CD14-positive monocyte (primary cell): ENCODE measurements around the gene TBC1D3I. TPM values are rescaled to one million over a fixed set of nuclear protein-coding genes. Genes with fewer than 3 reads are reported as not detected.

Source experiments
- DNase-seq, 3 donors: peaks; one replicate each; pipeline ENCODE4 v3.0.0-alpha.2; 2011 to 2022
- H2AFZ ChIP-seq: 2 replicates; pipeline ENCODE4 v1.6.0; 2012; ENCODE audit warnings: mild to moderate bottlenecking, low read depth, low read length, inconsistent platforms; ENCODE audit not compliant: insufficient read depth, poor library complexity, severe bottlenecking
- H3K27ac ChIP-seq, 2 donors: 1 replicate in 1 of 2; 2 replicates in 1 of 2; pipeline ENCODE4 v1.5.1; 2012 to 2013; ENCODE audit warnings: low read length in 2 of 2, control low read depth in 1 of 2, inconsistent platforms in 1 of 2, low read depth in 1 of 2, mild to moderate bottlenecking in 1 of 2
- H3K27me3 ChIP-seq, 2 donors: one replicate each; pipeline versions ENCODE4 v1.6.0 to v1.6.1; 2011 to 2013; ENCODE audit warnings: low read length in 2 of 2; ENCODE audit not compliant: control insufficient read depth in 2 of 2, insufficient read depth in 2 of 2
- H3K36me3 ChIP-seq, 2 donors: replicated peaks in 1 of 2; 1 replicate in 1 of 2; 2 replicates in 1 of 2; pipeline versions ENCODE4 v1.5.1 to v1.6.1; 2012 to 2013; ENCODE audit warnings: low read length in 2 of 2, control low read depth in 1 of 2, inconsistent platforms in 1 of 2, mild to moderate bottlenecking in 1 of 2; ENCODE audit not compliant: insufficient read depth in 2 of 2, control insufficient read depth in 1 of 2
- H3K4me1 ChIP-seq, 2 donors: 1 replicate in 1 of 2; 2 replicates in 1 of 2; pipeline versions ENCODE4 v1.5.1 to v1.6.1; 2012 to 2013; ENCODE audit warnings: low read length in 2 of 2, control low read depth in 1 of 2, inconsistent platforms in 1 of 2, mild to moderate bottlenecking in 1 of 2, moderate library complexity in 1 of 2; ENCODE audit not compliant: insufficient read depth in 2 of 2, control insufficient read depth in 1 of 2
- H3K4me2 ChIP-seq: replicated peaks from 2 replicates; pipeline ENCODE3; 2012; ENCODE audit warnings: low read length, moderate library complexity, mild to moderate bottlenecking; ENCODE audit not compliant: poor library complexity, severe bottlenecking; ENCODE audit errors: extremely low read depth
- H3K4me3 ChIP-seq, 3 experiments: fragments of 200-600 bp in 1 of 3; sonication (generic) in 1 of 3; replicated peaks in 1 of 3; 1 replicate in 2 of 3; 2 replicates in 1 of 3; pipeline ENCODE4 v1.5.1; 2011 to 2013; ENCODE audit warnings: low read length in 3 of 3, mild to moderate bottlenecking in 3 of 3, control low read depth in 2 of 3, low read depth in 2 of 3, inconsistent platforms in 1 of 3, moderate library complexity in 1 of 3
- H3K79me2 ChIP-seq: 2 replicates; pipeline ENCODE4 v1.6.0; 2012; ENCODE audit warnings: mild to moderate bottlenecking, control low read depth, inconsistent platforms, low read length, moderate library complexity; ENCODE audit not compliant: insufficient read depth
- H3K9ac ChIP-seq: 2 replicates; pipeline ENCODE4 v1.6.0; 2017; ENCODE audit warnings: low read length, mild to moderate bottlenecking; ENCODE audit not compliant: insufficient read depth, poor library complexity, severe bottlenecking
- H3K9me3 ChIP-seq, 2 donors: replicated peaks in 1 of 2; 1 replicate in 1 of 2; 2 replicates in 1 of 2; pipeline versions ENCODE4 v1.5.1 to v1.6.1; 2012 to 2013; ENCODE audit warnings: low read length in 2 of 2, control low read depth in 1 of 2; ENCODE audit not compliant: control insufficient read depth in 1 of 2, insufficient read depth in 1 of 2
- H4K20me1 ChIP-seq: 2 replicates; pipeline ENCODE4 v1.6.0; 2012; ENCODE audit warnings: mild to moderate bottlenecking, low read length, control low read depth, moderate library complexity; ENCODE audit not compliant: insufficient read depth
- H3K27ac Mint-ChIP-seq, 7 donors: one replicate each; pipeline ENCODE4 v1.8.0; 2020; ENCODE audit warnings: mild to moderate bottlenecking in 7 of 7, mixed read lengths in 7 of 7, moderate library complexity in 6 of 7, inconsistent platforms in 2 of 7
- H3K27me3 Mint-ChIP-seq, 3 donors: one replicate each; pipeline ENCODE4 v1.8.0; 2021 to 2022; ENCODE audit warnings: low read depth in 3 of 3, mild to moderate bottlenecking in 3 of 3, mixed read lengths in 3 of 3, moderate library complexity in 3 of 3, inconsistent platforms in 1 of 3
- H3K36me3 Mint-ChIP-seq, 2 donors: one replicate each; pipeline ENCODE4 v1.8.0; 2020; ENCODE audit warnings: mixed read lengths in 2 of 2, inconsistent platforms in 1 of 2, mild to moderate bottlenecking in 1 of 2
- H3K4me1 Mint-ChIP-seq: one replicate; pipeline ENCODE4 v1.8.0; 2020; ENCODE audit warnings: mild to moderate bottlenecking, mixed read lengths
- H3K4me3 Mint-ChIP-seq, 2 donors: one replicate each; pipeline ENCODE4 v1.8.0; 2020; ENCODE audit warnings: mild to moderate bottlenecking in 2 of 2, mixed read lengths in 2 of 2, moderate library complexity in 1 of 2
- H3K9me3 Mint-ChIP-seq, 7 donors: one replicate each; pipeline ENCODE4 v1.8.0; 2020 to 2022; ENCODE audit warnings: mixed read lengths in 7 of 7, mild to moderate bottlenecking in 6 of 7, moderate library complexity in 6 of 7, inconsistent platforms in 2 of 7
- CTCF ChIP-seq: fragments of 200-600 bp; IDR thresholded peaks from one replicate; pipeline ENCODE4 v1.8.0; 2022; ENCODE audit warnings: antibody characterized with exemption, mild to moderate bottlenecking
- WGBS: methylation state at CpG from one replicate; pipeline ENCODE4 v1.1.5; 2013; ENCODE audit warnings: missing lambda C conversion rate; ENCODE audit not compliant: insufficient coverage; 5-methylcytosine and 5-hydroxymethylcytosine counted together
- intact Hi-C, 2 donors: fragments of 100-400 bp; cut with micrococcal nuclease; formaldehyde crosslinking; loops; one replicate each; pipeline versions ENCODE4 v1.15.0 to v1.15.1; 2023
- polyA plus RNA-seq, 3 donors: library from polyadenylated mRNA; depleted of rRNA in 1 of 3; unstranded in 2 of 3; stranded (reverse) in 1 of 3; fragments of 300-500 nt in 2 of 3; fragments of >200 nt in 1 of 3; fragmentation: Illumina TruSeq in 2 of 3; gene quantifications; 1 replicate in 2 of 3; 2 replicates in 1 of 3; pipeline ENCODE4 v1.2.3, GENCODE V29; 2012 to 2021
- small RNA-seq: library from RNA; depleted of rRNA; stranded (forward); fragments of <200 nt; gene quantifications from one replicate; pipeline ENCODE3, GENCODE V24; 2012; ENCODE audit warnings: low read depth; ENCODE audit not compliant: insufficient read length

TBC1D3I gene
- polyA plus RNA-seq, 3 donors, result 0.24 TPM; not detected in 2

- Histone ChIP-seq H3K9ac (no peak overlapping the region), H3K27ac (no peak overlapping the region), H3K27me3 (no peaks in the 10 kb centered on the region), H4K20me1 (no peaks in the 10 kb centered on the region), H3K36me3 (no peaks in the 10 kb centered on the region), H3K4me2 (no peak overlapping the region), H3K79me2 (no peaks in the 10 kb centered on the region), H3K9me3 (no peaks in the 10 kb centered on the region), H3K4me3 (no peak overlapping the region), H2AFZ (no peak overlapping the region), H3K4me1 (peaks cover 41 to 42% of the 10 kb centered on the region in 2 donors)
- intact Hi-C loops, result no loop called here
- peak overlapping the region in 2 of 7 donors; percentile 22 to 26 for H3K27ac Mint-ChIP-seq
- DNase-seq, result no peak
- H3K4me1 Mint-ChIP-seq, result peaks cover 44% of the 10 kb centered on the region
- TF ChIP-seq CTCF, result no peak
- H3K9me3 Mint-ChIP-seq, result peaks cover 0 to 2% (median 0%) of the 10 kb centered on the region in 7 donors
- peaks cover 0 to 3% of the 10 kb centered on the region in 2 donors for H3K36me3 Mint-ChIP-seq
- peaks cover 2 to 7% (median 4%) of the 10 kb centered on the region in 3 donors for H3K27me3 Mint-ChIP-seq
- WGBS, result 40% methylated on average over 1 of the region's 4 CpGs
- no peak overlapping the region for H3K4me3 Mint-ChIP-seq
Observed at GRCh38 chr17:36205637-36206485, 58.5 kb downstream of the TBC1D3I start.

DNA sequence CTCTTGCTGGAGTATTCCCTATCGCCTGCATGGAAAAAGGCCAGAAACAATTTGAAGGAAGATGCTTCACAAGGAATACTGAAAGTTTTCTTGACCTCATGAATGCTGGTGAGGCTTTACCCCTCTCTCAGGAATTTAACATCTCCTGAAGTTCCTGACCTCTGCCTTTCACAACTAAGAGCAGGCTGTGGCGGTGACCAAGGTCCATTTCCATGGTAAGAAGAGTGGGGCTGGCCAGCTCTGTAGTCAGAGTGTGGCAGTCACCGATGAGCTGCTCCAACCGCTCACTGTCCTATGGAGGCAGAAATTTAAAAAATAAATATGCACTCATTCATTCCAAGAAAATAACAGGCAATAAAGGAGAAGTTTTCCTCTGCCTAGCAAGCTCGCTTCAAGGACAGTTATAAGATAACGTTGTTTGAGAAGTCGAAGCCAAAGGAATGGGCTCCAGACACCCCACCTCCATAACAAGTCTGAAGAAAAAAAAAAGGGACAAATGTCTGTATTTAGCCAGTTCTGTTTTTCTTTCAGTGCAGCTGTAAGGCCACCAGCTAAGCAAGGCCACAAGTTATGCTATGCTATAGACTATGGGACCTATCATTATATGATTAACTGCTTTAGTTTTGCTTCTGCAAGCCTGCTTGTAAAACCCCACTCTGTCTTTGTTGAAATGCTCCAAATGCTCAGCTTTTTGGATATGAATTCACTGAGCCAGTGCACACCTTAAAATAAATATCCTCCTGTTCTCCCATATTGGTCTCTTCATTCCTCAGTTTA is 59.5 kb downstream of the TBC1D3I start:
- no peaks in the 10 kb centered on the region for H3K9me3 ChIP-seq
- peaks cover 0 to 3% of the 10 kb centered on the region in 2 donors for H3K36me3 Mint-ChIP-seq
- intact Hi-C loops, result no loop called here
- peaks cover 2 to 4% (median 2%) of the 10 kb centered on the region in 3 donors for H3K27me3 Mint-ChIP-seq
- DNase-seq, result no peak
- H3K9ac ChIP-seq, result no peak overlapping the region
- no peak overlapping the region for H3K4me3 ChIP-seq
- no peak overlapping the region for H3K4me2 ChIP-seq
- no peaks in the 10 kb centered on the region for H4K20me1 ChIP-seq
- H3K4me1 Mint-ChIP-seq, result peaks cover 41% of the 10 kb centered on the region
- no peaks in the 10 kb centered on the region for H3K79me2 ChIP-seq
- WGBS, result no CpG with 5 or more reads among the region's 7 CpGs
- TF ChIP-seq CTCF, result no peak
- no peak overlapping the region for H3K27ac ChIP-seq
- H3K4me3 Mint-ChIP-seq, result no peak overlapping the region
- H3K27ac Mint-ChIP-seq, result no peak overlapping the region
- H3K9me3 Mint-ChIP-seq, result peaks cover 0 to 2% (median 0%) of the 10 kb centered on the region in 7 donors
- no peaks in the 10 kb centered on the region for H3K27me3 ChIP-seq
- H2AFZ ChIP-seq, result no peak overlapping the region
- peaks cover 35 to 38% of the 10 kb centered on the region in 2 donors for H3K4me1 ChIP-seq
- H3K36me3 ChIP-seq, result no peaks in the 10 kb centered on the region

Small RNA genes lying within 50 kb of the gene (small RNA-seq; reads per million reads assigned to genes)
- gene AC243829.3 (not detected), gene AC243829.6 (not detected), gene RF00019 (not detected)

Other genes with a start within 250 kb of the TBC1D3I start
- gene CCL23, start 246.6 kb downstream of the TBC1D3I start, polyA plus RNA-seq, result under 1 TPM in 2 of 3 donors, not detected in 1; 0.31 to 0.89 TPM
- not detected for gene CCL18, start 200.3 kb downstream of the TBC1D3I start, polyA plus RNA-seq
- 100 to 1,000 TPM; 161 to 328 (median 190) TPM for gene CCL3, start 174.4 kb downstream of the TBC1D3I start, polyA plus RNA-seq
- gene CCL4, start 160.7 kb downstream of the TBC1D3I start, polyA plus RNA-seq, result 10 to 100 TPM; 11.8 to 41.7 (median 40.6) TPM
- 1 to 10 TPM in 1 of 3 donors, not detected in 2; 1.8 TPM for gene TBC1D3B, start 87.9 kb downstream of the TBC1D3I start, polyA plus RNA-seq
- 100 to 1,000 TPM in 2 of 3 donors, 10 to 100 TPM in 1; 57.7 to 230 (median 137) TPM for gene CCL3L1, start 67.8 kb downstream of the TBC1D3I start, polyA plus RNA-seq
- gene CCL4L2, start 53.5 kb downstream of the TBC1D3I start, polyA plus RNA-seq, result 10 to 100 TPM; 24.8 to 32.7 (median 25.3) TPM
- gene TBC1D3G, start 59.3 kb upstream of the TBC1D3I start, polyA plus RNA-seq, result not detected
- not detected for gene TBC1D3H, start 123.9 kb upstream of the TBC1D3I start, polyA plus RNA-seq
- 10 to 100 TPM; 27.6 to 70.4 (median 63.5) TPM for gene ZNHIT3, start 222.1 kb upstream of the TBC1D3I start, polyA plus RNA-seq